Measurements from ENCODE around the gene CDKL1. TPM values are rescaled to one million over a fixed set of nuclear protein-coding genes. Genes with fewer than 3 reads are reported as not detected.

The CDKL1 gene
- total and polyA plus RNA-seq, 2 of the 13 experiments (the other 11 are each of a cell fraction or from before 2014, with no cell fraction given), result 4.4 to 5.1 TPM

GRCh38 chr14:50311972-50312733, 84.5 kb downstream of the CDKL1 start, which contains the start of the genes DMAC2L and L2HGDH (continued):
- no peak for TF ChIP-seq HNF1A (IDR thresholded peaks at IDR 0.05; ENCODE audit: low read depth)
- TF ChIP-seq HNF1A (CRISPR knock-in tag; IDR thresholded peaks at IDR 0.05; ENCODE audit: borderline replicate concordance), result peak; percentile 73; the same call in 1 of the 2 replicates
- peak; percentile 67; the same call in 1 of the 2 replicates for TF ChIP-seq PATZ1 (CRISPR knock-in tag; IDR thresholded peaks at IDR 0.05)
- TF ChIP-seq DDIT3 (CRISPR knock-in tag; IDR thresholded peaks at IDR 0.05), result no peak
- TF ChIP-seq CREM (IDR thresholded peaks at IDR 0.05), result no peak; the same call in 1 of the 2 replicates
- no peak for TF ChIP-seq CREM (CRISPR knock-in tag; IDR thresholded peaks at IDR 0.05)
- no peak for TF ChIP-seq ZEB1 (IDR thresholded peaks at IDR 0.05; ENCODE audit: insufficient replicate concordance, low read depth)
- no peak for TF ChIP-seq ZHX2 (IDR thresholded peaks at IDR 0.05; ENCODE audit: low read depth)
- TF ChIP-seq ZHX2 (CRISPR knock-in tag; IDR thresholded peaks at IDR 0.05; ENCODE audit: borderline replicate concordance), result no peak
- TF ChIP-seq SOX13 (IDR thresholded peaks at IDR 0.05), result no peak
- no peak; a peak in 1 of 4 replicates for TF ChIP-seq SOX13 (CRISPR knock-in tag; conservative IDR thresholded peaks at IDR 0.05 in 1 of 2, IDR thresholded peaks at IDR 0.05 in 1 of 2)
- TF ChIP-seq ZBTB1 (CRISPR knock-in tag; IDR thresholded peaks at IDR 0.05; ENCODE audit: borderline replicate concordance), result no peak
- TF ChIP-seq DMTF1 (CRISPR knock-in tag; IDR thresholded peaks at IDR 0.05), result no peak
- peak; percentile 89; the same call in 1 of the 2 replicates for TF ChIP-seq DMAP1 (CRISPR knock-in tag; IDR thresholded peaks at IDR 0.05)
